Measurements from ENCODE around the gene RANBP6.

Gene RANBP6

GRCh38 chr9:6006749-6007057 lies 8.7 kb downstream of the RANBP6 start:
- DNase-seq = peak; percentile 74

- DNase-seq = no peak
Observed at GRCh38 chr9:6000955-6001354, 14.5 kb downstream of the RANBP6 start.

GRCh38 chr9:5999443-6000101 lies 15.9 kb downstream of the RANBP6 start:
- DNase-seq = no peak

- no peak for DNase-seq
Observed at GRCh38 chr9:5994493-5994892, 20.9 kb downstream of the RANBP6 start.

GRCh38 chr9:5988265-5988664 lies 27.2 kb downstream of the RANBP6 start:
- DNase-seq = no peak

- no peak for DNase-seq
Observed at GRCh38 chr9:5983042-5983441, 32.4 kb downstream of the RANBP6 start.

- DNase-seq = no peak
Observed at GRCh38 chr9:5982317-5982716, 33.1 kb downstream of the RANBP6 start.

- DNase-seq = no peak
Observed at GRCh38 chr9:5978523-5978922, 36.9 kb downstream of the RANBP6 start.

GRCh38 chr9:5976674-5977397 lies 38.6 kb downstream of the RANBP6 start:
- no peak for DNase-seq

GRCh38 chr9:5971740-5972139 lies 43.7 kb downstream of the RANBP6 start:
- no peak for DNase-seq

Data from NCI-H510A treated with DMSO at 0.1 percent for 48 hours (cell line).